GM12873 (cell line): ENCODE data around the gene MYO15A.

Experiments used
- TF ChIP-seq, protein P1 (sequence below): IDR thresholded peaks from 2 replicates; pipeline ENCODE4 v1.5.1; 2012; ENCODE audit warnings: low read depth, mild to moderate bottlenecking, moderate library complexity, low read length, control low read depth; ENCODE audit not compliant: insufficient read depth; ENCODE audit errors: missing control alignments

The MYO15A gene

GRCh38 chr17:18115517-18115916 lies 7.0 kb downstream of the MYO15A start:
- TF ChIP-seq, protein P1, sequence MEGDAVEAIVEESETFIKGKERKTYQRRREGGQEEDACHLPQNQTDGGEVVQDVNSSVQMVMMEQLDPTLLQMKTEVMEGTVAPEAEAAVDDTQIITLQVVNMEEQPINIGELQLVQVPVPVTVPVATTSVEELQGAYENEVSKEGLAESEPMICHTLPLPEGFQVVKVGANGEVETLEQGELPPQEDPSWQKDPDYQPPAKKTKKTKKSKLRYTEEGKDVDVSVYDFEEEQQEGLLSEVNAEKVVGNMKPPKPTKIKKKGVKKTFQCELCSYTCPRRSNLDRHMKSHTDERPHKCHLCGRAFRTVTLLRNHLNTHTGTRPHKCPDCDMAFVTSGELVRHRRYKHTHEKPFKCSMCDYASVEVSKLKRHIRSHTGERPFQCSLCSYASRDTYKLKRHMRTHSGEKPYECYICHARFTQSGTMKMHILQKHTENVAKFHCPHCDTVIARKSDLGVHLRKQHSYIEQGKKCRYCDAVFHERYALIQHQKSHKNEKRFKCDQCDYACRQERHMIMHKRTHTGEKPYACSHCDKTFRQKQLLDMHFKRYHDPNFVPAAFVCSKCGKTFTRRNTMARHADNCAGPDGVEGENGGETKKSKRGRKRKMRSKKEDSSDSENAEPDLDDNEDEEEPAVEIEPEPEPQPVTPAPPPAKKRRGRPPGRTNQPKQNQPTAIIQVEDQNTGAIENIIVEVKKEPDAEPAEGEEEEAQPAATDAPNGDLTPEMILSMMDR = no peak

- TF ChIP-seq, protein P1 = no peak
These were observed 7.5 kb downstream of the MYO15A start for GRCh38 chr17:18116078-18116477.

DNA sequence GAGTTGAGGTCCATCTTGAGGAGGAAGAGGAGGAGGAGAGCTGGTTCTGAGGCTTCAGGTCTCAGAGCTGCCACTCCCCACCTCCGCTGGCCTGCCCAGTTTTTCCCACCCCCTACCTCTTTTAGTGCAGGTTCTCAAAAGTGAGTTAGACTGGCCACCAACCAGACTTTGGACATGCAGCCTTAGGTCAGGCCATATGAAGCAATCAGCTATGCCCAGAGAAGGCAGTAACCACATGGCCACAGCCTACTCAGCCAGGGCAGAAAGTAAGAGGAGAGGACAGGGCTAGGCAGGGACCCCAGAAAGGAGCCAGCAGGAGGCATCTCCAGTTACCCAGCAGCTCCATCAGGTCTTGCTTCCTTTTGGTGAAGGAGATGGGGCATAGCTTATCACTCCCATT lies 9.0 kb downstream of the MYO15A start:
- TF ChIP-seq, protein P1 = no peak

DNA sequence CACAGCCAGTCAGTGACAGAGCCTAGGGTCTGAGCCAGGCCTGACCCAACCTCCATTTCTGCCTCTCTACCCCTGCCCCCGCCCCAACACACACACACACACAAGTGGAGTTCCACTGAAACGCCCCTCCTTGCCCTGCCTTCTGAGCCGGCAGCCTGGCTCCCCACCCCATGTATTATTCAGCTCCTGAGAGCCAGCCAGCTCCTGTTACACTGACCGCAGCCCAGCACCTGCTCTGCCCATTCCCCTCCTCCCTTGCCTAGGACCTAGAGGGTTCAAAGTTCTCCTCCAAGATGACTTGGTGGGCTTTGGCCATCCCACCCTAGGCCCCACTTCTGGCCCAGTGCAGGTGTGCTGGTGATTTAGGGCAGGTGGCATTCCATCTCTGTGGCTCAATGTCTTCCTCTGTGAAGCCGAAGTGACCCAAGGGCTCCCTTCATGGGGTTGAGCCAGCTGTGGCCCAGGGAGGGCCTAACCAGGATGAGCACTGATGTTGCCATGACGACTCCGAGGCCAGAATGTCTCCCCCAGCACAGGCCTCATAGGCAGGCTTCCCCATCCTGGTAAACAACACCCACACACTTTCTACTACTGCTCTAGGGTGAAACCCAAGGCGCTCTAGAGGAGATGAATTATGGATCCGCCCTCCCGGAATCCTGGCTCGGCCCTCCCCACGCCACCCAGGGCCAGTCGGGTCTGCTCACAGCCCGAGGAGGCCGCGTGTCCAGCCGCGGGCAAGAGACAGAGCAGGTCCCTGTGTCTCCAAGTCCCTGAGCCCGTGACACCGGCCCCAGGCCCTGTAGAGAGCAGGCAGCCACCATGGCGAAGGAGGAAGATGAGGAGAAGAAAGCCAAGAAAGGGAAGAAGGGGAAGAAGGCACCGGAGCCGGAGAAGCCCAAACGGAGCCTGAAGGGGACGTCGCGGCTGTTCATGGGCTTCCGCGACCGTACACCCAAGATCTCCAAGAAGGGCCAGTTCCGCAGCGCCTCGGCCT lies 9.7 kb downstream of the MYO15A start:
- TF ChIP-seq, protein P1 = no peak

- TF ChIP-seq, protein P1 = no peak
These were observed 10.7 kb downstream of the MYO15A start for GRCh38 chr17:18119166-18119745.

DNA sequence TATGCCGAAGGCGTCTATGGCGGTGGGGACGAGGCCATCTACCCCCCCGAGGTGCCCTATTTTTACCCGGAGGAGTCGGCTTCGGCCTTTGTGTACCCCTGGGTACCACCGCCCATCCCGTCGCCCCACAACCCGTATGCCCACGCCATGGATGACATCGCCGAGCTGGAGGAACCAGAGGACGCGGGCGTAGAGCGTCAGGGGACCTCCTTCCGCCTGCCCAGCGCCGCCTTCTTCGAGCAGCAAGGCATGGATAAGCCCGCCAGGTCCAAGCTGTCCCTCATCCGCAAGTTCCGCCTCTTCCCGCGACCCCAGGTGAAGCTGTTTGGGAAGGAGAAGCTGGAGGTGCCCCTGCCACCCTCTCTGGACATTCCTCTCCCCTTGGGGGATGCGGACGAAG lies 11.4 kb downstream of the MYO15A start:
- TF ChIP-seq, protein P1 = no peak

DNA sequence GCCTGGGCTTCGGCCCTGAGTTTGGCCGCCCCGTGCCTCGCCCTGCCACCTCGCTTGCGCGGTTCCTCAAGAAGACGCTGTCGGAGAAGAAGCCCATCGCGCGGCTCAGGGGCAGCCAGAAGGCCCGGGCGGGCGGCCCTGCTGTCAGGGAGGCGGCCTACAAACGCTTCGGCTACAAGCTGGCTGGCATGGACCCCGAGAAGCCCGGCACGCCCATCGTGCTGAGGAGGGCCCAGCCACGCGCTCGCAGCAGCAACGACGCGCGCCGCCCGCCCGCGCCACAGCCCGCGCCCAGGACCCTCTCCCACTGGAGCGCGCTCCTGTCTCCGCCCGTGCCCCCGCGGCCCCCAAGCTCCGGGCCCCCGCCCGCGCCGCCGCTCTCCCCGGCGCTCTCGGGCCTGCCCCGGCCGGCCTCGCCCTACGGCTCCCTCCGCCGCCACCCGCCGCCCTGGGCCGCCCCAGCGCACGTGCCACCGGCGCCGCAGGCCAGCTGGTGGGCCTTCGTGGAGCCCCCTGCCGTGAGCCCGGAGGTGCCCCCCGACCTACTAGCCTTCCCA lies 12.0 kb downstream of the MYO15A start:
- TF ChIP-seq, protein P1 = no peak
